Prostate gland (tissue), 2 donors: ENCODE results near the gene UGT1A8. TPM values are rescaled to one million over a fixed set of nuclear protein-coding genes. Genes with fewer than 3 reads are reported as not detected.

ENCODE experiments used
- DNase-seq: peaks from one replicate; pipeline ENCODE4 v3.0.0-alpha.2; 2019; ENCODE audit warnings: low spot score
- H3K27ac ChIP-seq, 2 donors: fragments of 200-600 bp; sonication (generic); 2 replicates each; pipeline ENCODE4 v1.5.1; 2017 to 2019
- H3K27me3 ChIP-seq: fragments of 200-600 bp; sonication (generic); replicated peaks from 2 replicates; pipeline ENCODE4 v1.5.1; 2019; ENCODE audit not compliant: insufficient read depth
- H3K36me3 ChIP-seq, 2 donors: fragments of 200-600 bp; sonication (generic); 1 replicate in 1 of 2; 2 replicates in 1 of 2; pipeline versions ENCODE4 v1.5.1 to v1.8.1; 2017 to 2019
- H3K4me1 ChIP-seq: fragments of 200-600 bp; sonication (generic); replicated peaks from 2 replicates; pipeline ENCODE4 v1.5.1; 2019
- H3K4me3 ChIP-seq, 2 donors: fragments of 200-600 bp; sonication (generic); 2 replicates each; pipeline ENCODE4 v1.5.1; 2017 to 2019
- H3K9me3 ChIP-seq: fragments of 200-600 bp; sonication (generic); 2 replicates; pipeline ENCODE4 v1.5.1; 2017
- CTCF ChIP-seq, 4 experiments: fragments of 200-600 bp in 2 of 4; fragments of 450-650 bp in 2 of 4; sonication (generic) in 2 of 4; IDR thresholded peaks; 1 replicate in 3 of 4; 2 replicates in 1 of 4; pipeline ENCODE4 v1.5.1; 2016 to 2019; ENCODE audit warnings: antibody characterized with exemption in 4 of 4, mild to moderate bottlenecking in 2 of 4, moderate library complexity in 2 of 4
- POLR2A ChIP-seq: fragments of 450-650 bp; IDR thresholded peaks from one replicate; pipeline ENCODE4 v1.6.1; 2016; ENCODE audit warnings: antibody characterized with exemption, mild to moderate bottlenecking
- POLR2AphosphoS5 ChIP-seq: sonication (generic); formaldehyde crosslinking; IDR thresholded peaks from one replicate; pipeline ENCODE4 v1.6.1; 2017; ENCODE audit warnings: antibody characterized with exemption
- WGBS: methylation state at CpG from one replicate; pipeline ENCODE4 v1.1.5; 2018; 5-methylcytosine and 5-hydroxymethylcytosine counted together
- intact Hi-C: fragments of 100-400 bp; cut with DNase I; formaldehyde crosslinking; loops from one replicate; pipeline ENCODE4 v1.14.2; 2022
- total RNA-seq, 2 donors: library from RNA; depleted of rRNA; stranded (reverse); fragments of >200 nt; gene quantifications; one replicate each; pipeline ENCODE4 v1.1.0, GENCODE V29; 2016

The UGT1A8 gene
- total RNA-seq, 2 donors from 2014 or later, result not detected

GRCh38 chr2:233801357-233802131 is 184.1 kb downstream of the UGT1A8 start:
- Histone ChIP-seq H3K27ac (no peak overlapping the region), H3K9me3 (no peaks in the 10 kb centered on the region), H3K27me3 (no peaks in the 10 kb centered on the region), H3K4me3 (no peak overlapping the region), H3K4me1 (no peaks in the 10 kb centered on the region), H3K36me3 (no peaks in the 10 kb centered on the region)
- no peak for TF ChIP-seq POLR2A
- TF ChIP-seq CTCF (IDR thresholded peaks at IDR 0.05), result no peak
- TF ChIP-seq POLR2AphosphoS5, result no peak
- no peak for DNase-seq
- 81% methylated on average over 9 of the region's 9 CpGs for WGBS
- intact Hi-C loops, result no loop called here

GRCh38 chr2:233802132-233802815 is 184.8 kb downstream of the UGT1A8 start:
- WGBS, result 78% methylated on average over 3 of the region's 3 CpGs
- no peak for TF ChIP-seq POLR2AphosphoS5
- no peak for TF ChIP-seq CTCF (IDR thresholded peaks at IDR 0.05)
- no peak for TF ChIP-seq POLR2A
- Histone ChIP-seq H3K27me3 (no peaks in the 10 kb centered on the region), H3K36me3 (no peaks in the 10 kb centered on the region), H3K4me1 (no peaks in the 10 kb centered on the region), H3K4me3 (no peak overlapping the region), H3K9me3 (no peaks in the 10 kb centered on the region), H3K27ac (no peak overlapping the region)
- intact Hi-C loops, result no loop called here
- no peak for DNase-seq

- no peak overlapping the region for H3K27ac ChIP-seq
- intact Hi-C loops, result no loop called here
- 85% methylated on average over 2 of the region's 2 CpGs for WGBS
- H3K36me3 ChIP-seq, result no peaks in the 10 kb centered on the region
- no peaks in the 10 kb centered on the region for H3K27me3 ChIP-seq
- H3K4me1 ChIP-seq, result no peaks in the 10 kb centered on the region
- H3K9me3 ChIP-seq, result no peaks in the 10 kb centered on the region
- no peak for DNase-seq
- TF ChIP-seq POLR2AphosphoS5 (no peak), CTCF (IDR thresholded peaks at IDR 0.05) (no peak), POLR2A (no peak)
- H3K4me3 ChIP-seq, result no peak overlapping the region
These were observed 186.0 kb downstream of the UGT1A8 start for GRCh38 chr2:233803292-233803911.

- WGBS, result 80% methylated on average over 8 of the region's 8 CpGs
- Histone ChIP-seq H3K27ac (no peak overlapping the region), H3K36me3 (no peaks in the 10 kb centered on the region), H3K9me3 (no peaks in the 10 kb centered on the region), H3K4me3 (no peak overlapping the region), H3K4me1 (no peaks in the 10 kb centered on the region), H3K27me3 (no peaks in the 10 kb centered on the region)
- no peak for TF ChIP-seq POLR2AphosphoS5
- no peak for TF ChIP-seq CTCF (IDR thresholded peaks at IDR 0.05)
- DNase-seq, result no peak
- intact Hi-C loops, result no loop called here
These were observed 186.6 kb downstream of the UGT1A8 start for GRCh38 chr2:233803994-233804393.
